Activated CD8-positive, alpha-beta memory T cell treated with anti-CD3 and anti-CD28 coated beads, Interleukin-2, amount 10 ng/mL, durations not matched to agents 7 days and 5 days (primary cell): ENCODE results near the gene KARS1. TPM values are rescaled to one million over a fixed set of nuclear protein-coding genes. Genes with fewer than 3 reads are reported as not detected.
A peak's percentile ranks its signal among the peaks of the same experiment; 100 is the strongest.

Source experiments
- ATAC-seq: fragments of 150-1000 bp; cut with Tn5 transposase; one replicate; pipeline ENCODE4 v1.10.0; 2021; ENCODE audit warnings: moderate library complexity
- CTCF ChIA-PET: fragments of 350-600 bp; sonication (Branson Sonifier 250); formaldehyde crosslinking; loops from one replicate; lab custom pipeline; 2021; ENCODE audit warnings: antibody characterized with exemption; lab: Charles Lee
- DNase-seq: peaks from one replicate; pipeline ENCODE4 v3.0.0-alpha.2; 2020
- H3K27ac Mint-ChIP-seq: one replicate; pipeline ENCODE4 v1.8.0; 2021; ENCODE audit warnings: mild to moderate bottlenecking, mixed read lengths
- H3K27me3 Mint-ChIP-seq: one replicate; pipeline ENCODE4 v1.8.0; 2021; ENCODE audit warnings: mixed read lengths
- H3K36me3 Mint-ChIP-seq: one replicate; pipeline ENCODE4 v1.8.0; 2021; ENCODE audit warnings: mild to moderate bottlenecking, mixed read lengths
- H3K4me1 Mint-ChIP-seq: one replicate; pipeline ENCODE4 v1.8.0; 2021; ENCODE audit warnings: mixed read lengths
- H3K4me3 Mint-ChIP-seq: one replicate; pipeline ENCODE4 v1.8.0; 2021; ENCODE audit warnings: mild to moderate bottlenecking, moderate library complexity, mixed read lengths
- H3K9me3 Mint-ChIP-seq: one replicate; pipeline ENCODE4 v1.8.0; 2022; ENCODE audit warnings: low read depth, mixed read lengths
- total RNA-seq, 2 experiments: library from RNA; stranded (reverse); gene quantifications; one replicate each; pipeline ENCODE4 v1.2.3, GENCODE V29; 2021

KARS1 gene
- total RNA-seq, 2 experiments from 2014 or later, result 182 to 220 TPM

GRCh38 chr16:75644240-75645012 is 3.0 kb downstream of the KARS1 start:
- no peak for ATAC-seq
- no peaks in the 10 kb centered on the region for H3K27me3 Mint-ChIP-seq
- peaks cover 50% of the 10 kb centered on the region for H3K36me3 Mint-ChIP-seq
- H3K9me3 Mint-ChIP-seq, result no peaks in the 10 kb centered on the region
- peak overlapping the region; percentile 75 for H3K27ac Mint-ChIP-seq
- peak overlapping the region; percentile 66 for H3K4me3 Mint-ChIP-seq
- CTCF ChIA-PET, result interaction anchor here (1.8 to 7.6 kb wide), 2 partner anchors 23 to 127 kb away, joined by 7 to 63 read pairs; partner anchors contain the start of gene ADAT1
- no peak for DNase-seq
- peaks cover 40% of the 10 kb centered on the region for H3K4me1 Mint-ChIP-seq

DNA sequence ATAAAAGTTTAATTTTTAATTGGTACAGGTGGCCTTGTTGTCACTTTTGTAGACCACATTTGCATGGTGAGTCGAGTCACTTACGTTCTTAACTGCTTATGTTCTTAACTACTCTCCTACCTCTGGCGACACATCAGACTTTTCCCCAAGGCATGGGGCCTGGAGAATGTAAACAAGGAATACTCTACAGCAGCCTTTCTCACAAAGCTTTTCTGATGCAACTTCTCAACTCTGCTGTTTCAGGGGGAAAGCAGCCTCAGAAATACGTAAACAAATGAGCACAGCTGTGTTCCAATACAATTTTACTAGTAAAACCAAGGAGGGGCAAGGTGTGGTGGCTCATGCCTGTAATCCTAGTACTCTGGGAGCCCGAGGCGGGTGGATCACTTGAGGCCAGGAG is 6.9 kb downstream of the KARS1 start:
- no peak for ATAC-seq
- Mint-ChIP-seq H3K4me1 (peaks cover 36% of the 10 kb centered on the region), H3K27me3 (no peaks in the 10 kb centered on the region), H3K27ac (no peak overlapping the region), H3K9me3 (no peaks in the 10 kb centered on the region), H3K4me3 (no peak overlapping the region), H3K36me3 (peaks cover 67% of the 10 kb centered on the region)
- DNase-seq, result no peak
- CTCF ChIA-PET, result interaction anchor here (1.3 kb wide), 1 partner anchor 124 kb away, joined by 4 read pairs; no protein-coding TSS in a partner anchor

DNA sequence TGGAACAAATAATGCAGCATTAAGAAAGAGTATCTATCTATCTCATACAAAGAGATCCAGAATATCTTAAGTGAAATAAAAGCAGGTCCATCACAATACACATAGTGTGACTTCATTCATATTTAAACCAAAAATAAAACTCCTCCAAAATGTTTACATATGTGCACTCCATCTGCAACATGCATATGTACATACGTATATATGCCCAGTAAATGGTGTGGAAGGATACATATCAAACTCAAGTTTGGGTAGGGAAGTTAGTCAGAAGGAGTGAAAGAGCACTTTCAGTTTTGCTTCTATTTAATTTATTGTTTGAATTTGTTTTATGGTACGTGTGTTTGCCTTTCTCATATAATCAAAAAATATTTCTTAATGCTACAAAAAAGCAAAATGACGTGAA is 12.4 kb downstream of the KARS1 start:
- Mint-ChIP-seq H3K36me3 (peaks cover 69% of the 10 kb centered on the region), H3K27ac (no peak overlapping the region), H3K27me3 (no peaks in the 10 kb centered on the region), H3K4me1 (peaks cover 9% of the 10 kb centered on the region), H3K9me3 (no peaks in the 10 kb centered on the region), H3K4me3 (no peak overlapping the region)
- ATAC-seq (no peak), DNase-seq (no peak)
- CTCF ChIA-PET, result interaction anchor here (1.5 kb wide), 1 partner anchor 12 kb away, joined by 3 read pairs; the partner anchor contains the start of genes KARS1 and TERF2IP

DNA sequence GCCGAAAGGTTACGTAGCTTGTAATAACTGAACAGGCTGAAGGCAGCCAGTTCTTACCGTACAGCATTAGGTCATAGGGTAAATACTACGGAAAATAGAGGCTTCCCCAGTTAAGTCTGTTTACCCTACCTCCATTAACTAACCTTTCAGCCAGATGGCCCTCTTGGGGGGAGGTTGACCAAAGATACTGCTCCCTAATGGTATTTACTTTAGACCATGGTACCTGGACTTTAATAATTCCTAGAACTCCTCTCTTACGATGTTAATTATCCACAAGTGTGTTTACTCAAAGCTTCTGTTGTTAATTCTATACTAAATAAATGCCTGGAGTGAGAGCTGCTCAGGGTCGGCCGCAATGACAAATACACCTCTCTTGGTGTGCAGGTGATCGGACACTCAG is 14.6 kb downstream of the KARS1 start:
- peaks cover 23% of the 10 kb centered on the region for H3K4me1 Mint-ChIP-seq
- peaks cover 73% of the 10 kb centered on the region for H3K36me3 Mint-ChIP-seq
- H3K4me3 Mint-ChIP-seq, result no peak overlapping the region
- no peak overlapping the region for H3K27ac Mint-ChIP-seq
- no peaks in the 10 kb centered on the region for H3K27me3 Mint-ChIP-seq
- DNase-seq, result no peak
- H3K9me3 Mint-ChIP-seq, result no peaks in the 10 kb centered on the region
- CTCF ChIA-PET, result interaction anchor here (1.0 kb wide), 1 partner anchor 399 kb away, joined by 3 read pairs; no protein-coding TSS in a partner anchor
- ATAC-seq, result no peak

GRCh38 chr16:75630052-75630451 is 17.4 kb downstream of the KARS1 start:
- CTCF ChIA-PET, result interaction anchor here (1.6 kb wide), 1 partner anchor 10 kb away, joined by 7 read pairs; no protein-coding TSS in a partner anchor
- DNase-seq, result no peak
- Mint-ChIP-seq H3K36me3 (peaks cover 71% of the 10 kb centered on the region), H3K4me3 (no peak overlapping the region), H3K27me3 (no peaks in the 10 kb centered on the region), H3K4me1 (peaks cover 29% of the 10 kb centered on the region), H3K9me3 (no peaks in the 10 kb centered on the region), H3K27ac (peak overlapping the region; percentile 42)
- ATAC-seq, result no peak

- Mint-ChIP-seq H3K27me3 (no peaks in the 10 kb centered on the region), H3K4me1 (peaks cover 30% of the 10 kb centered on the region), H3K36me3 (peaks cover 74% of the 10 kb centered on the region), H3K4me3 (no peak overlapping the region), H3K9me3 (no peaks in the 10 kb centered on the region), H3K27ac (peak overlapping the region; percentile 42)
- ATAC-seq, result no peak
- DNase-seq, result no peak
- CTCF ChIA-PET, result no interaction called here
These were observed 18.3 kb downstream of the KARS1 start for GRCh38 chr16:75629132-75629531.

- no peak for DNase-seq
- Mint-ChIP-seq H3K36me3 (peaks cover 67% of the 10 kb centered on the region), H3K27me3 (no peaks in the 10 kb centered on the region), H3K4me3 (no peak overlapping the region), H3K9me3 (no peaks in the 10 kb centered on the region), H3K4me1 (peaks cover 30% of the 10 kb centered on the region), H3K27ac (peak overlapping the region; percentile 74)
- no peak for ATAC-seq
- CTCF ChIA-PET, result interaction anchor here (1.0 kb wide), 1 partner anchor 9 kb away, joined by 3 read pairs; no protein-coding TSS in a partner anchor
These were observed 19.1 kb downstream of the KARS1 start for GRCh38 chr16:75628351-75628750.

DNA sequence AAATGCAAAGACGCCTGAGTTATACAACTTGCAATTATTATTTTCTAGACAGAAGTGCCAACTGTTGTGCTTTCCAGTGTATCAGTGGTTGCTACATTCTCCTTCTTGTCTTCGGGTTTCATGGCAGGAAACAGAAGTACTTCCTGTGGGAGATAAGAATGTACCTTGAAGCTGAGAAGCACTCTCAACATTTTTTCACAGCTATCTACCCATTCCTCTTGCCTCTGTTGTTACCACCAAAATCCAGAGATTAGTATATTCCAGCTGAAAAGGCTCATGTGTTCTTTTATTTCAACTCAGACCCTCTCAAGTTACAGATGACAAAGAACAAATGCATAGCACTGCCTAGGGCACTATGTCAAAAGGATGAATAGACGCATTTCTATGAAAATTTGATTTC is 19.6 kb downstream of the KARS1 start:
- DNase-seq (no peak), ATAC-seq (no peak)
- CTCF ChIA-PET, result interaction anchor here (1.0 kb wide), 1 partner anchor 10 kb away, joined by 3 read pairs; no protein-coding TSS in a partner anchor
- Mint-ChIP-seq H3K36me3 (peaks cover 64% of the 10 kb centered on the region), H3K4me1 (peaks cover 30% of the 10 kb centered on the region), H3K27ac (peak overlapping the region; percentile 74), H3K27me3 (no peaks in the 10 kb centered on the region), H3K9me3 (no peaks in the 10 kb centered on the region), H3K4me3 (no peak overlapping the region)

DNA sequence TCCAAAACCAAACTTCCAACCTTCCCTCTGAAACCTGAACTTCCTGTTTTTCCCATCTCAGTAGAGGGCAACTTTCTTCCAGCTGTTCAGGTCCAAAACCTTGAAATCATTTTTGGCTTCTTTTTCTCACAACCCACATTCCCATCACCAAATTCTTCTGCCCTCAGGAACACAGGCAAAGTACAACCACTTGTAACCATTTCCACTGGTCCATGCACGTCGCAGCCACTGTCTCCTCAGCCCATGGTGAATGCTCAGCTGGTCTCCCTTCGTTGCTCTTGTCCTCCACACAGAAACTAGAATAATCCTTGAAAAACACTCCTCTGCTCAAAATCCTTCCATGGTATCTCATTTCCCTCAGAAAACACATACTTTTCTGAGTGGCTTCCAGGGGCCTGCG is 20.7 kb downstream of the KARS1 start:
- Mint-ChIP-seq H3K27me3 (no peaks in the 10 kb centered on the region), H3K4me1 (peaks cover 35% of the 10 kb centered on the region), H3K36me3 (peaks cover 59% of the 10 kb centered on the region), H3K4me3 (no peak overlapping the region), H3K9me3 (no peaks in the 10 kb centered on the region), H3K27ac (peak overlapping the region; percentile 74)
- CTCF ChIA-PET, result interaction anchor here (1.4 kb wide), 1 partner anchor 162 kb away, joined by 3 read pairs; no protein-coding TSS in a partner anchor
- no peak for DNase-seq
- ATAC-seq, result no peak

- peak overlapping the region; percentile 0 for H3K4me3 Mint-ChIP-seq
- DNase-seq (no peak), ATAC-seq (no peak)
- H3K27me3 Mint-ChIP-seq, result no peaks in the 10 kb centered on the region
- CTCF ChIA-PET, result no interaction called here
- H3K36me3 Mint-ChIP-seq, result peaks cover 47% of the 10 kb centered on the region
- no peaks in the 10 kb centered on the region for H3K9me3 Mint-ChIP-seq
- H3K27ac Mint-ChIP-seq, result no peak overlapping the region
- peaks cover 51% of the 10 kb centered on the region for H3K4me1 Mint-ChIP-seq
These were observed 22.5 kb downstream of the KARS1 start for GRCh38 chr16:75624921-75625334.

DNA sequence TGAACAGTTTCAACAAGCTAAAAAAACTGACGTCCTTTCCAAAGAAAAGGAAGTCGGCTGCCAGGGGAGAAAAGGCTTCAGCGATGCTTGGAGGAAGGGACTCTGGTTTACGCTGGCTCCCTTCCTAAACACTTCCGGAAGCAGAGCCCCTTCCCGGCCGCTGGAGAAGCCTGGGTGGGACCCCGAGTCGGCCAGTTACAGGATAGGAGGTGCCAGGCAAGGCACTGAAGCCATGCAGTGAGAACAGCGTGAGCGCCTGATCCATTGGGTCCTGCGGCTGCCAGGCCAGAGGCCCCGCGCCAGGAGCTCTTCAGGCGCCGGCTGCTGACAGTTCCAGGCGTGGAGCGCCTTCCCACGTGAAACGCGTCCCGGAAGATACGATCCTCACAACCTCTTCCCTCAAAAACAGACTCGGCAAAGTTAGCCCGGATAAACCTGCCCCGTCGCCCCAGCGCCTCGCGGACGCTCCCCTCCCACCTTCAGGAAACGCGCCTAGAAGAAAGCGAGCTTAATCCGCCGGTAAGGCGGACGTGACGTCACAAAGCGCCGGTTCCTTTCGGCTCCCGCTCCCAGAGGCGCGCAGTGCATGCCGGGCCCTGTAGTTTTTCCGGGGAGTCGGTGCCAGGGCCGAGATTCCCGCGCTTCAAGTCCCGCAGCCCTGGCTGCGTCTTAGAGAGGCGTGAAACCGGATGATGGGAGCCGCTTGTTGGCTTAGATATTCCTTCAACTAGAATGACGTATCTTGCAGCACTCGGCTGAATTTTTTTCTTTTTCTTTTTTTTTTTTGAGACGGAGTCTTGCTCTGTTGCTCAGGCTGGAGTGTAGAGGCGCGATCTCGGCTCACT is 24.5 kb downstream of the KARS1 start, which contains the start of gene ADAT1:
Gene ADAT1 (minus strand): TSS at position 521 of the 845 bp plus-strand sequence. CDS start 2,482 bp downstream, outside the sequence.
- peak within 1 kb of the TSS; percentile 90 for H3K4me3 Mint-ChIP-seq
- ATAC-seq, result peak; percentile 90
- peak; percentile 99 for DNase-seq
- H3K27me3 Mint-ChIP-seq, result no peaks in the 10 kb centered on the region
- H3K27ac Mint-ChIP-seq, result peak within 1 kb of the TSS; percentile 97
- peaks cover 46% of the 10 kb centered on the region for H3K4me1 Mint-ChIP-seq
- no peaks in the 10 kb centered on the region for H3K9me3 Mint-ChIP-seq
- CTCF ChIA-PET, result interaction anchor here (1.0 to 5.1 kb wide), 14 partner anchors 16 to 168 kb away, joined by 3 to 63 read pairs (median 7); partner anchors contain the start of genes GABARAPL2, KARS1, TERF2IP and TMEM170A
- peaks cover 44% of the 10 kb centered on the region for H3K36me3 Mint-ChIP-seq

GRCh38 chr16:75621170-75621477 is 26.3 kb downstream of the KARS1 start:
- peaks cover 36% of the 10 kb centered on the region for H3K36me3 Mint-ChIP-seq
- no peaks in the 10 kb centered on the region for H3K9me3 Mint-ChIP-seq
- H3K4me1 Mint-ChIP-seq, result peaks cover 48% of the 10 kb centered on the region
- peak overlapping the region; percentile 90 for H3K4me3 Mint-ChIP-seq
- H3K27me3 Mint-ChIP-seq, result no peaks in the 10 kb centered on the region
- CTCF ChIA-PET, result interaction anchor here (0.8 to 5.1 kb wide), 13 partner anchors 14 to 520 kb away, joined by 3 to 63 read pairs (median 6); partner anchors contain the start of genes GABARAPL2, KARS1, TERF2IP and TMEM170A
- peak overlapping the region; percentile 97 for H3K27ac Mint-ChIP-seq
- no peak for ATAC-seq
- no peak for DNase-seq
